Ovary (tissue), 3 donors: Measurements from ENCODE around the gene CLDN15.
"Not testable (repeated sequence)": the region's sequence is repeated elsewhere in the genome, so short reads cannot be mapped to it uniquely, and the experiment has no call there.

Experiments
- POLR2A ChIP-seq: fragments of 450-650 bp; IDR thresholded peaks from one replicate; pipeline ENCODE4 v1.6.1; 2017; ENCODE audit warnings: antibody characterized with exemption, mild to moderate bottlenecking, moderate library complexity
- TF ChIP-seq, protein P1 (sequence below), 3 donors: fragments of 450-650 bp in 2 of 3; fragments of 200-600 bp in 1 of 3; IDR thresholded peaks; one replicate each; pipeline versions ENCODE4 v1.5.1 to v1.8.0; 2016 to 2022; ENCODE audit warnings: antibody characterized with exemption in 3 of 3, mild to moderate bottlenecking in 1 of 3
- donor health status: DM: no; HTN: no; CAD: no.

DNA sequence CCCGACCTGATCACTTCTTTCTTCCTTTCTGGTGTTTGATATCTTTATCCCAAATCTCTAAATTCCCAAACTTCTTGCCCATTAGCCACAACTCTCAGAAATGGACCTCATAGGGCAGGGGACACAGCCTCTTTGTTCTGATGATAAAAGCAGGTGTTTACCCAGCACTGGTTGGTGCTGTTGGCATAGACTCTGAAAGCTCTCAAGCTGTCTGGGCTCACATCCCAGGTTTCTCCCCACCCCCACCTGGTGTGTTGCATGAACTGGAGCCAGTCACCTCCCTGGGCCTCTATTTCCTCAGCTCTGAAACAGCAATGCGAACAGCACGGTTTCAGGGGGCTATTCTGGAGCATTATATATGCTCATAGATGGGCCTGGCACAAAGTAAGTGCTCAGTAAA is 48.3 kb upstream of the CLDN15 start:
- TF ChIP-seq, protein P1, sequence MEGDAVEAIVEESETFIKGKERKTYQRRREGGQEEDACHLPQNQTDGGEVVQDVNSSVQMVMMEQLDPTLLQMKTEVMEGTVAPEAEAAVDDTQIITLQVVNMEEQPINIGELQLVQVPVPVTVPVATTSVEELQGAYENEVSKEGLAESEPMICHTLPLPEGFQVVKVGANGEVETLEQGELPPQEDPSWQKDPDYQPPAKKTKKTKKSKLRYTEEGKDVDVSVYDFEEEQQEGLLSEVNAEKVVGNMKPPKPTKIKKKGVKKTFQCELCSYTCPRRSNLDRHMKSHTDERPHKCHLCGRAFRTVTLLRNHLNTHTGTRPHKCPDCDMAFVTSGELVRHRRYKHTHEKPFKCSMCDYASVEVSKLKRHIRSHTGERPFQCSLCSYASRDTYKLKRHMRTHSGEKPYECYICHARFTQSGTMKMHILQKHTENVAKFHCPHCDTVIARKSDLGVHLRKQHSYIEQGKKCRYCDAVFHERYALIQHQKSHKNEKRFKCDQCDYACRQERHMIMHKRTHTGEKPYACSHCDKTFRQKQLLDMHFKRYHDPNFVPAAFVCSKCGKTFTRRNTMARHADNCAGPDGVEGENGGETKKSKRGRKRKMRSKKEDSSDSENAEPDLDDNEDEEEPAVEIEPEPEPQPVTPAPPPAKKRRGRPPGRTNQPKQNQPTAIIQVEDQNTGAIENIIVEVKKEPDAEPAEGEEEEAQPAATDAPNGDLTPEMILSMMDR (IDR thresholded peaks at IDR 0.05): not testable (repeated sequence)
- not testable (repeated sequence) for TF ChIP-seq POLR2A
